ENCODE measurements around the gene CCDC187.

The CCDC187 gene

DNA sequence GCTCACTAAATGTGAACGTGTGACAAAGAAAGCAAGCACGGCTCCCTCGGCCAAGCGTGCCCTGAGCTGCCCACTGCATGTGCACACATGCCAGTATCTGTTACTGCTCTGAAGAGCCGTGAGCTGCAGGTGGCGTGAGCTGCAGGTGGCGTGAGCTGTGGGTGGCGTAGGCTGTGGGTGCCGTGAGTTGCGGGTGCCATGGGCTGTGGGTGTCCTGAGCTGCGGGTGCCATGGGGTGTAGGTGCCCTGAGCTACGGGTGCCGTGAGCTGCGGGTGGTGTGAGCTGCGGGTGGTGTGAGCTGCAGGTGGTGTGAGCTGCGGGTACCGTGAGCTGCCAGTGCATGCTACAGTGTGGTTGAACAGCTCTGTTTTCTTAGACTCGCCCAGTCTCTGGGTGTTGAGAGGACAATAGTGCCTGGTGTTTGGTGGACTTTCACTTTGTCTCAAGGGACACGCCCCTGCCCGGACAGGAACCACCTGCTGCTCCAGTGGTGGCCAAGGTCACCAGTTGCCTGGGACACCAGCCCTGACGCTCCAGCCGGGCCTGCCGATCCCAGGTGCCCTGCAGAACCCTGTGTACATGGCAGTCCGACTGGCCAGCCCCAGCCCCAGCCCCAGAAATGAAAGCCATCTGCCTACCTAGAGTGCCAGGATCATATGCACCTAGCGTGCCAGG is 6.7 kb downstream of the CCDC187 start:
- no peak for DNase-seq (ENCODE audit: low read depth, low spot score)

DNA sequence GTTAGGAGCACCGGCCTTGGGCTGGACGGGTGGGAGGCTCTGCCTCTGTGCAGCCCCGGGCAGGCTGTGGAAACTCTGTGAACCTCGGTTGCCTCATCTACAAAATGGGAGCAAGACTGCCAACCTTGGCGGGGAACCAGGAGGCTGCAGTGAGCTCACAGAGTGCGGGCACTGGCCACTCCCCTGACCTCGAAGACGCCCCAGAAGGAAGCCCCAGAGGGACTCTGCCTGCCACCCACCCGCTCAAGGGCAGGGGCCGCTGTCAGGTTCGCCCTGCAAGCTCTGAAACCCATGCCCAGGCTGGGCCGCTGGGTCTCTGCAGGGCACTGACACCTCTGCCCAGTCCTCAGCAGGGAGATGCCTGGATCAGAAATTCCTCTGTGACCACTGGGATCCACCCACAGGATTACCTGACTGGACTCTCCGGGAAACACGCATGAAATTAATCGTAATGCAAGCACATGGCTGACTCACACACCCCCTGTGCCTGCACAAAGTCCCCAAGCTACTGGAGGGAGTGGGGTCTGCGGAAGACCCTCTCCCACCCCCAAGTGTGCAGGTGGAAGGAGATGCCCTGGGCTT is 7.4 kb downstream of the CCDC187 start:
- no peak for DNase-seq (ENCODE audit: low read depth, low spot score)

GRCh38 chr9:136295542-136296433 is 8.1 kb downstream of the CCDC187 start:
- no peak for DNase-seq (ENCODE audit: low read depth, low spot score)

GRCh38 chr9:136295055-136295454 is 8.8 kb downstream of the CCDC187 start:
- no peak for DNase-seq (ENCODE audit: low read depth, low spot score)

- no peak for DNase-seq (ENCODE audit: low read depth, low spot score)
Observed at GRCh38 chr9:136294437-136294836, 9.5 kb downstream of the CCDC187 start.

- DNase-seq (ENCODE audit: low read depth, low spot score) = no peak
Observed at GRCh38 chr9:136293476-136294077, 10.3 kb downstream of the CCDC187 start.

DNA sequence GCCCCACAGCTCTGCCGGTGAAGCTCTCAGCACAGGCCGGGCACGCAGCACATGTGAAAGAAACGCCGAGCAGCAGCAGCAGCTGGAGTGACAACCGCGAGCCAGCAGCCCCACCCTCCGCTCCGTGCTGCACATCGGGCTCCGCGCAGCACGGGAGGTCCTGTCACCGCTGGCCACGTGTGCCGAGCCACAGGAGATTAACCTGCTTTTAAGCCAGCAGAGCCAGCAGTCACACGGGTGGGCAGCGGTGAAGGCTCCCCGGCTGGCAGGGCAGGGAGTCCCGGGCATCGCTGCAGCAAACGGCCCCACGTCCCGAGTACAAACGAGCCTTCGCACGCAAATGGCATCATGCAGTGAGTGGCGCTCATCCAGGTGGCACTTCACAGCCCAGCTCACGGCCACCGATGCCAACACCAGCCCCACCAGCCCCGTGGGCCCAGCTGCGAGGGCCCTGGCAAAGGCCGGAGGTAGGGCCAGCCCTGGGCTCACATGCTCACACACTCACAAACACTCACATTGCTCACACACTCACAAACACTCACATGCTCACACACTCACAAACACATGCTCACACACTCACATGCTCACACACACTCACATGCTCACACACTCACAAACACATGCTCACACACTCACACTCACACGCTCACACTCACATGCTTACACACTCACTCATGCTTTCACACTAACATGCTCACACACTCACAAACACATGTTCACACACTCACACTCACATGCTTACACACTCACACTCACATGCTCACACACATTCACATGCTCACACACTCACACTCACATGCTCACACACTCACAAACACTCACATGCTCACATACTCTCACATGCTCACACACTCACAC is 11.1 kb downstream of the CCDC187 start:
- DNase-seq (ENCODE audit: low read depth, low spot score) = no peak

GRCh38 chr9:136292026-136292538 is 11.8 kb downstream of the CCDC187 start:
- DNase-seq (ENCODE audit: low read depth, low spot score) = no peak

- DNase-seq (ENCODE audit: low read depth, low spot score) = no peak
Observed at GRCh38 chr9:136291306-136292025, 12.4 kb downstream of the CCDC187 start.

- DNase-seq (ENCODE audit: low read depth, low spot score) = no peak
Observed at GRCh38 chr9:136290508-136291000, 13.3 kb downstream of the CCDC187 start.

DNA sequence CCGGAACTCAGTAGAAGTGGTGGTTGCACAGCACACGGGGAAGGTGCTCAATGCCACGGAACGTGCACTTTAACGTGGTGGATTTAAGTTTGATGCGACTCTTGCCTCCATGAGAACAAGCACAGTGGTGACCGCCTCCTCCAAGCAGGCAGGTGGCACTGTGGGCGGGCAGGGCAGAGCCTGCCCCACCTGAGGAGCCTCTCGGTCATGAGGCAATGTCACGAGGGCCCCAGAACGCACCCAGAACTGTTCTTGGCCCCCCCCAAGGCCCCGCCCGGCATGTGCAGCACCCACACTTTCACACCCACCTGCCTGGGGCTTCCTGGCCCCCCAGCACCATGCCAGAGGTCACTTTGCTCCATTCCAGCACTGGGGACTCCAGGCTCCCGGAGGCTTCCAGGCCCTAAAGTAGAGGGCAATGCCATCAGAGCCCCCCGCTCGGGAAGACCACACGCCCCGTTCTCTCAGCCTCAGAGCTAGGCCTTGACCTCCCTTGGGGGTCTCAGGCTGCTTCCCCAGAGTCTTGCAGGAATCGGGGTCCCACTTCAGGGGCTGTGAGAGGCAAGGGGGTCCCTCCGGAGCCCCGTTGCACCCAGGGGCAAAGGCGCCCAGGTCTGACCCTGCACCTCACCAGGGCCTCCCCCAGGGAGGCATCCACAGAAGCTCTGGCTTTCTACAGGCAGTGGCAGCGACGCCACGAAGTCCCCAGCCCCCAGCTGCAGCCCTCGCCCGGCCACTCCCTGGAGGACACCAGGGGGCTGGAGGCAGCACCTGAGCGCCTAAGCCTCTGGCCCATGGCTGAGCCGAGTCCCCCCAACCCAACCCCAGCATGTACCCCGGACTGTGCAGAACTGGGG is 14.0 kb downstream of the CCDC187 start:
- DNase-seq (ENCODE audit: low read depth, low spot score) = no peak

GRCh38 chr9:136287960-136288753 is 15.7 kb downstream of the CCDC187 start:
- DNase-seq (ENCODE audit: low read depth, low spot score) = no peak

- no peak for DNase-seq (ENCODE audit: low read depth, low spot score)
Observed at GRCh38 chr9:136286987-136287379, 16.9 kb downstream of the CCDC187 start.

DNA sequence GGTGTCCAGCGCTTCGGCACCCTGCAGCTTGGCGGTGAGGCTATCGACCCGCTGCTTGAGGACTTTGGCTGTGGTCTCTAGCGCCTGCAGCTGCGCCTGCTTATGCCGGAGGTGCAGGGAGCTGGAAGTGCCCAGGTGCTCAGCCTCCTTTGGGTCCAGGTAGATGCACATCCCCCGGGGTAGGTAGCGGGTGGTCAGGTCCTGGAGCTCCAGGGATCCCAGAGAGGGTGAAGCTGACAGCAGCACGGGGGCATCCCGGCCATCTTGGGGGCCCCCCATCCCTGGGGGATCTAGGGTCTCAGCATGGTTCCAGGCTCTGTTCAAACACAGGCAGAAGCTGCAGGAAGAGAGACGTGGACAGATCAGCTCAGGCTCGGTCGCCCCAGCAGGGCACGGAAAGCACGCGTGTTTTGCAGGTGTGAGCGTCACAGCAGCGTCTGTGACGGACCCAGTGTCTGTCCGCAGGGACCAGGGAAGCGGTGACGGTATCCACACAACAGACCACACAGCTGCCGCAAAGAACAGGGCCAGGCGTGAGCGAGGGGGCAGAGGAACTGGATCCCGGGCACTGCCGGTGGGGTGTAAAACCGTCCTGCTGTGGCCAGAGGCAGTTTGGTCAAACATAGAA is 17.4 kb downstream of the CCDC187 start:
- DNase-seq (ENCODE audit: low read depth, low spot score) = no peak

GRCh38 chr9:136285501-136286358 is 18.2 kb downstream of the CCDC187 start:
- no peak for DNase-seq (ENCODE audit: low read depth, low spot score)

DNA sequence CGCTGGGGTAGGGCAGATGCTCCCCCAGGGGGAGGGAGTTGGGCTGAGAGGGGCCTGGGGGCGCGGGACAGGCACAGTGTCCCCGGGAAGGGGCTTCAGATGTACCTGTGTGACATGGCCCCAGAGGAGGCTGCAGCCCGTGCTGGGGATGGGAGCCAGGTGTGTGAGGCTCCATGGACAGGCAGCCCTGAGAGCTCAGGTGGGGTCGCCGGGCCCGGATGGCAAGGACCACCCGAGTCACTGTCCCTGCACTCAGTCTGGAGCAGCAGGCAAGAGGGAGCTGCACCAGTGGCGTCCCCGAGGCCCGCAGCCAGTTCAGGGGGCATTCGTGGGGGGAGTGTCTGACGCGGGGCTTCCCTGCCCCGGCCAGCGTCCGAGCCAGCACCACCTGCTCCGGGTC is 18.9 kb downstream of the CCDC187 start:
- no peak for DNase-seq (ENCODE audit: low read depth, low spot score)

GRCh38 chr9:136284311-136284710 is 19.6 kb downstream of the CCDC187 start:
- no peak for DNase-seq (ENCODE audit: low read depth, low spot score)

Data from brain pericyte (primary cell).